Peyer's patch (tissue), 4 donors: ENCODE results near the gene CEACAM20.

Source experiments
- POLR2A ChIP-seq, 2 donors: fragments of 450-650 bp; IDR thresholded peaks; one replicate each; pipeline ENCODE4 v1.5.1; 2017; ENCODE audit warnings: antibody characterized with exemption in 2 of 2, mild to moderate bottlenecking in 2 of 2, moderate library complexity in 2 of 2
- TF ChIP-seq, protein P1 (sequence below), 6 experiments: fragments of 450-650 bp in 4 of 6; fragments of 200-600 bp in 2 of 6; sonication (generic) in 1 of 6; IDR thresholded peaks; one replicate each; pipeline ENCODE4 v1.5.1; 2017 to 2019; ENCODE audit warnings: antibody characterized with exemption in 6 of 6, mild to moderate bottlenecking in 3 of 6, moderate library complexity in 1 of 6

- TF ChIP-seq, protein P1, sequence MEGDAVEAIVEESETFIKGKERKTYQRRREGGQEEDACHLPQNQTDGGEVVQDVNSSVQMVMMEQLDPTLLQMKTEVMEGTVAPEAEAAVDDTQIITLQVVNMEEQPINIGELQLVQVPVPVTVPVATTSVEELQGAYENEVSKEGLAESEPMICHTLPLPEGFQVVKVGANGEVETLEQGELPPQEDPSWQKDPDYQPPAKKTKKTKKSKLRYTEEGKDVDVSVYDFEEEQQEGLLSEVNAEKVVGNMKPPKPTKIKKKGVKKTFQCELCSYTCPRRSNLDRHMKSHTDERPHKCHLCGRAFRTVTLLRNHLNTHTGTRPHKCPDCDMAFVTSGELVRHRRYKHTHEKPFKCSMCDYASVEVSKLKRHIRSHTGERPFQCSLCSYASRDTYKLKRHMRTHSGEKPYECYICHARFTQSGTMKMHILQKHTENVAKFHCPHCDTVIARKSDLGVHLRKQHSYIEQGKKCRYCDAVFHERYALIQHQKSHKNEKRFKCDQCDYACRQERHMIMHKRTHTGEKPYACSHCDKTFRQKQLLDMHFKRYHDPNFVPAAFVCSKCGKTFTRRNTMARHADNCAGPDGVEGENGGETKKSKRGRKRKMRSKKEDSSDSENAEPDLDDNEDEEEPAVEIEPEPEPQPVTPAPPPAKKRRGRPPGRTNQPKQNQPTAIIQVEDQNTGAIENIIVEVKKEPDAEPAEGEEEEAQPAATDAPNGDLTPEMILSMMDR (IDR thresholded peaks at IDR 0.05) = no peak
- TF ChIP-seq POLR2A (IDR thresholded peaks at IDR 0.05) = no peak
Measured at GRCh38 chr19:44476559-44477408, 52.7 kb downstream of the CEACAM20 start.
